Heart left ventricle (tissue), 13 donors: ENCODE results near the gene FNDC3B.

Experiments used
- POLR2A ChIP-seq, 2 donors: fragments of 450-650 bp; IDR thresholded peaks; one replicate each; pipeline ENCODE4 v1.6.1; 2017; ENCODE audit warnings: antibody characterized with exemption in 2 of 2, mild to moderate bottlenecking in 2 of 2, moderate library complexity in 2 of 2
- TF ChIP-seq, protein P1 (sequence below), 12 donors: fragments of 200-600 bp; sonication (generic) in 4 of 12; IDR thresholded peaks; one replicate each; pipeline versions ENCODE4 v1.5.0 to v1.8.0; 2018 to 2022; ENCODE audit warnings: antibody characterized with exemption in 12 of 12, mild to moderate bottlenecking in 5 of 12
- donor health status: ischemic (EF 13 %, LVEDD 7.1; RV severe dilation, severe dysfunction).
- donor health status: DM: no; HTN: yes; CAD: no.
- donor health status: DM: no; HTN: no; CAD: no.
- donor health status: ischemic (EF 25% LVEDD 6.9; RV normal size, moderate dysfunction).
- donor health status: ischemic (EF 25% LVEDD 5.7; RV mildly dilated, moderate dysfunction).
- donor health status: ischemic (EF 35%, LVEDD 5.7; RV mildly dilated, moderate dysfunction).
- donor health status: nonischemic (EF 11% LVEDD 7.7; RV severe dilation, severe dysfunction).
- donor health status: DM: yes; HTN: yes; CAD: no.
- donor health status: PGD.
- donor health status: ischemic (EF 29% LVEDD 5.4; RV normal size, mild dysfunction).
- donor health status: nonischemic (EF 23%, LVEDD 6.1; RV moderate dilation, normal function).

DNA sequence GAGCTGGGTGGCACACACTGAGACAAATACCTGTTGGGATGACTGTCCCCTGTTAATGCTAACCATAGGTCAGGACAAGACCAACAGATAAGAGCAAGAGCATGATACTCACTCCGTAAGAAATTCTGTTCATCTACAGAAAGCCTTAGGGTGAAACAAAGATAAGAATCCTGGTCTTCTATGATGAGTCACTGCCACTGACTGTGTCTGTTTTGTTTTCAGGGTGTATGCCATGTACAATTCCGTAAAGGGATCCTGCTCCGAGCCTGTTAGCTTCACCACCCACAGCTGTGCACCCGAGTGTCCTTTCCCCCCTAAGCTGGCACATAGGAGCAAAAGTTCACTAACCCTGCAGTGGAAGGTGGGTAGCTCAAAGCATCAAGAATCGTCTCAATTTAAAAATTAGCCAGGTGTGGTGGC lies 267.8 kb downstream of the FNDC3B start:
- TF ChIP-seq, protein P1, sequence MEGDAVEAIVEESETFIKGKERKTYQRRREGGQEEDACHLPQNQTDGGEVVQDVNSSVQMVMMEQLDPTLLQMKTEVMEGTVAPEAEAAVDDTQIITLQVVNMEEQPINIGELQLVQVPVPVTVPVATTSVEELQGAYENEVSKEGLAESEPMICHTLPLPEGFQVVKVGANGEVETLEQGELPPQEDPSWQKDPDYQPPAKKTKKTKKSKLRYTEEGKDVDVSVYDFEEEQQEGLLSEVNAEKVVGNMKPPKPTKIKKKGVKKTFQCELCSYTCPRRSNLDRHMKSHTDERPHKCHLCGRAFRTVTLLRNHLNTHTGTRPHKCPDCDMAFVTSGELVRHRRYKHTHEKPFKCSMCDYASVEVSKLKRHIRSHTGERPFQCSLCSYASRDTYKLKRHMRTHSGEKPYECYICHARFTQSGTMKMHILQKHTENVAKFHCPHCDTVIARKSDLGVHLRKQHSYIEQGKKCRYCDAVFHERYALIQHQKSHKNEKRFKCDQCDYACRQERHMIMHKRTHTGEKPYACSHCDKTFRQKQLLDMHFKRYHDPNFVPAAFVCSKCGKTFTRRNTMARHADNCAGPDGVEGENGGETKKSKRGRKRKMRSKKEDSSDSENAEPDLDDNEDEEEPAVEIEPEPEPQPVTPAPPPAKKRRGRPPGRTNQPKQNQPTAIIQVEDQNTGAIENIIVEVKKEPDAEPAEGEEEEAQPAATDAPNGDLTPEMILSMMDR (IDR thresholded peaks at IDR 0.05): no peak
- TF ChIP-seq POLR2A (IDR thresholded peaks at IDR 0.05): peak in 1 of 2 donors; percentile 19
